Mesenteric fat pad (tissue), 1 donor: ENCODE measurements around the gene PMS1. TPM values are rescaled to one million over a fixed set of nuclear protein-coding genes. Genes with fewer than 3 reads are reported as not detected.
"Not testable (repeated sequence)": the region's sequence is repeated elsewhere in the genome, so short reads cannot be mapped to it uniquely, and the experiment has no call there.

Experiments used
- DNase-seq: peaks from one replicate; pipeline ENCODE4 v3.0.0-alpha.2; 2020; ENCODE audit warnings: low spot score
- total RNA-seq: library from RNA; stranded (reverse); fragmentation: NEBNext Ultra II Directional; extraction: Animal tissue kit (Norgen Biotek cat#: 25700); gene quantifications from one replicate; pipeline ENCODE4 v1.2.1, GENCODE V29; 2021
- donor health status: DM: yes; HTN: yes; CAD: no.

Gene PMS1
- total RNA-seq, 1 donor from 2014 or later = 25.6 TPM

DNA sequence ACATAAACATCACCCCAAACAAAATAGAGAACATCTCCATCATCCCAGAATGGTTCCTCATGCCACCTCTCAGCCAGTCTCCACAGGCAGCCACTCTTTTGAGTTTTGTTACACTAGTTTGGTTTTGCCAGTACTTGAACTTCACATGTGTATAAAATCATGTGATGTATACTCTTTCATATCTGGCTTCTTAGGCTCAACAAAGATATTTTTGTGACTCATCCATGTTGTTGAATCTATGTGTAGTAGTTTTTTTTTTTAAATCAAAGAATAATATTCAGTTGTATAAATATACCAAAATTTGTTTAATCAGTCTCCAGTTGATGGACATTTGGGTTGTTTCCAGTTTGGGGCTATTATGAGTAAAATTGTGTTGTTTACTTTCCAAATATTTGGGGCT is 75.9 kb downstream of the PMS1 start:
- DNase-seq = no peak

- DNase-seq = no peak
Measured at GRCh38 chr2:189862751-189863150, 78.5 kb downstream of the PMS1 start.

DNA sequence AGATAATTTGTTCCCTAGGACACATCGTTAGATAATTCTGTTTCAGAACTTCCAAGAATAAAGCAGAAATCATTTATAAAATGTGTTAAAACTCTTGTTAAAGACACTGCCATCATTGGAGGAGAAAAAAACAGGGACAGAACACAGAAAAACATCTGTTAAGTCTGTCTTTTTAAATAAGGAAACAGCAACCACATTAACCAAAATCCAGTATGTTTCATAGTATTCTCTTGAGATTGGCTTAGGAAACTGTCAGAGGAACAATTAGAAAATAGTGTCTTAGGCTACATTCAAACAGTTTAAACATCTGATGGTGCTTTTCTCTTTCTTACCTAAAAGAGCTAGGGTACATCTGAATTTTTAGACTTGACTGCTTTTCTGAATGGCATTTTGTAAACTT is 81.6 kb downstream of the PMS1 start:
- DNase-seq = no peak

GRCh38 chr2:189866296-189866695 is 82.0 kb downstream of the PMS1 start:
- no peak for DNase-seq

DNA sequence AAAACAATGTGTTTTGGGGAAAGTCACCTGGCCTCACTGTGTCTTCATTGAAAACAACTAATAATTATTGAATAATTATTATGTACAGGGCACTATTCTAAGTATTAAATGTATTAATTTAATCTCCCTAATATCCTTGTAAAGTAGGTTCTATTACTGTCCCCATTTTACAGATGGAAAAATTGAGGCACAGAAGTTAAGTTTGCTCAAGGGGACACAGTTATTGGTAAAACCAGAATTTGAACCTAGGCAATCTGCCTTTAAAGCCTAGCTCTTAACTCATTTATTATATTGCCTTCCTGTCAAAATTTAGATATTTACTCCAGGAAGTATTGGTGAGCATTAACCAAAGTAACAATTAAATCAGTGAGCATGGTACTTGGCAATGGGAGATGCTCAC is 84.6 kb downstream of the PMS1 start:
- no peak for DNase-seq

GRCh38 chr2:189870381-189871085 is 86.3 kb downstream of the PMS1 start:
- DNase-seq = no peak

GRCh38 chr2:189873696-189874095 is 89.4 kb downstream of the PMS1 start:
- no peak for DNase-seq

GRCh38 chr2:189874586-189875320 is 90.5 kb downstream of the PMS1 start:
- no peak for DNase-seq

GRCh38 chr2:189876271-189876670 is 92.0 kb downstream of the PMS1 start:
- no peak for DNase-seq

DNA sequence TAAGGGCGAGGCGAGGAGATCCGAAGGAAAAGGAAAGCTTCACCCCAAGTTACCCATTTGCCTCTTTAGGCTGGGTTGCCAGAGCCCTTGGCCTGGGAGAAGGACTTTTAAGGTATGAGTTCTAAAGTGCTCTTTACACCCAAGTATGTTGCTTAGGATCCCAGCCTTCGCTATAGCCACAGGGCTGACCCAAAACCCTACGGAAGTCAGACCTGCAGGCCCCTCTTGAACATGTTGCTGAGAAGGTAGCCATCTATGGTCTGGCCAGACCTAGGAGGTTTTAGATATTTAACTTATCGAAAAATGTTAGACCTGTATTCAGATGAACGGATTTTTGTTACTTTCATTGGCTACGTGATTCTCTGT is 95.4 kb downstream of the PMS1 start:
- DNase-seq = no peak

DNA sequence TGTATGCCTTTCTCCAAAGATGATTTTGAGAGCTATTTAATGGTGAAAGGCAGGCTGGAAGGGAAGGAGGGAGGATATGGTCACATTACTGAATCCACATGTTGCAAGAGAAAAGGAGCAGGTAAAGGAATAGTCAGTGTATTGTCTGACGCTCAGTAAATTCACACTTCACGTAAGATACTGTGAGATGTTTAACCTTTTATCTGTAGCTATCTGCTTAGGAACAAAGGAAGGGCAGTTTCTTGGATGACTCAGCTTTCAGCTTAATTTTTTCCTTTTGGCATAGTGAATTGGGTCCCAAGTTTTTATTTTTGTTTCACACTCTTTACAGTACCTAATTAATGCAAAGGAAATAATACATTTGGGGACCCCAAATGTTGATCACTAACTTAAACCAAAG is 96.2 kb downstream of the PMS1 start:
- no peak for DNase-seq

GRCh38 chr2:189880832-189881492 is 96.7 kb downstream of the PMS1 start:
- DNase-seq = no peak

DNA sequence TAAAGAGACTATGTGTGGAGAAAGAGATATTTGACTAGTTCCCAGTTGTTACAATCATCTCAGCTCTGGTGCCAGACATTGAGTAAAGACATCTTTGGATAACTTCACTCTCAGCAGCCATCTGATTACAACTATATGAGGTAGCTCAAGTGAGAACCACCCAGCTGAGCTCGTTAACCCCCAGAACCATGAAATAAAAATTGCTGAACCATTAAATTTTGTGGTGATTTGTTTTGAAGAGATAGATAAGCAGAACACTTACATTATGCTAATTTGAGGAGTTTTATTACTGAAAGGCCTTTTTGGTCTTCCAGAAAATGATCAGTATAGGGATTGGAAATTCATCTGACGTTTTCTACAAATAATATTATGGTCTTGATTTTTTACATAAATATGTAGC is 101.1 kb downstream of the PMS1 start:
- no peak for DNase-seq

DNA sequence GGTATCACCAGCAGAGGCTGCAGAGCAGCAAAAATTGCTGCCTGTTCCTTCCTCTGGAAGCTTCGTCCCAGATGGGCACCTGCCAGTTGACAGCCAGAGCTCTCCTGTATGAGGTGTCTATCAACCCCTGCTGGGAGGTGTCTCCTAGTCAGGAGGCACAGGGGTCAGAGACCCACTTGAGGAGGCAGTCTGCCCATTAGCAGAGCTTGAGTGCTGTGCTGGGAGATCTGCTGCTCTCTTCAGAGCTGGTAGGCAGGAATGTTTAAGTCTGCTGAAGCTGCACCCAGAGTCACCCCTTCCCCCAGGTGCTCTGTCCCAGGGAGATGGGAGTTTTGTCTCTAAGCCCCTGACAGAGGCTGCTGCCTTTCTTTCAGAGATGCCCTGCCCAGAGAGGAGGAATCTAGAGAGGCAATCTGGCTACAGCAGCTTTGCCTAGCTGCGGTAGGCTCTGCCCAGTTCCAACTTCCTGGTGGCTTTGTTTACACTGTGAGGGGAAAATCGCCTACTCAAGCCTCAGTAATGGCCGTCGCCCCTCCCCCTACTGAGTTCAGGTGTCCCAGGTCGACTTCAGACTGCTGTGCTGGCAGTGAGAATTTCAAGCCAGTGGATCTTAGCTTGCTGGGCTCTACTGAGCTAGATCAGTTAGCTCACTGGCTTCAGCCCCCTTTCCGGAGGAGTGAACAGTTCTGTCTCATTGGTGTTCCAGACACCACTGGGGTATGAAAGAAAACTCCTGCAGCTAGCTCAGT is 108.5 kb downstream of the PMS1 start:
- not testable (repeated sequence) for DNase-seq

DNA sequence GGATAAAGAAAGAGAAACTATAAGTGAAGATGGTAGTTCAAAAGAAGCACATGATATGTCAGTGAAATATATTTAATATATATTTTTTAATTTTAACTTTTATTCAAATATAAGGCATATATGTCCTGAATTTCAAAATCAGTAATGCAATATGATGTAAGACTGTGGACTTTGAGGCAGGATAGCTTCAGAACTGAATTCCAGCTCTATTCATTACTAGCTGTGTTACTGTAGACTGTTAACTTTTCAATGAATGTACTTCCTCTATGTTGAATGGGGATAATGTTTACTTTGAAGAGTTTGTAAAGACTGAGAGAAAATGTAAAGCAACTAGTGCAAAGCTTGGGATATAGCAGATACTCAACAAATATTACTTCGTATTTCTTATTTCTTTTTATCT is 112.6 kb downstream of the PMS1 start:
- DNase-seq = no peak

DNA sequence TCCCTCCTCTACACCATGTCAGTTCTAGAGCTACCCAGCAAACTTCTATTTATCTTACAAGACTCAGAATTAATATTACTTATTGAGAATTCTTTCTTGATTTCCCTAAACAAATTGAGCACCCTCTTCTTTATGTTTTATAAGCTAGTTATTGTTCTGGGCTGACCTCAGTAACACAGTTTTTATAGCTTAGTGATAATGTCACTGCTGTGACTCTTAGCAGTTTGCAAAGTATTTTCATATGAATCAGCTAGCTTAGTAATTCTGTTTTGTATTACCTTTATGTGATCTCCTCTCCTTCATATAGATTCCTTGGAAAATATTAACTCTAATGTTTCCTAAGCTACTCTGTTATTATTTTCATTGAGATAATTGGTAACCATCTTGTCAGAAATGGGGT is 114.9 kb downstream of the PMS1 start:
- no peak for DNase-seq

- no peak for DNase-seq
Measured at GRCh38 chr2:189900726-189901125, 116.5 kb downstream of the PMS1 start.

- DNase-seq = no peak
Measured at GRCh38 chr2:189901664-189902063, 117.4 kb downstream of the PMS1 start.

GRCh38 chr2:189913821-189914220 is 129.6 kb downstream of the PMS1 start:
- DNase-seq = no peak

DNA sequence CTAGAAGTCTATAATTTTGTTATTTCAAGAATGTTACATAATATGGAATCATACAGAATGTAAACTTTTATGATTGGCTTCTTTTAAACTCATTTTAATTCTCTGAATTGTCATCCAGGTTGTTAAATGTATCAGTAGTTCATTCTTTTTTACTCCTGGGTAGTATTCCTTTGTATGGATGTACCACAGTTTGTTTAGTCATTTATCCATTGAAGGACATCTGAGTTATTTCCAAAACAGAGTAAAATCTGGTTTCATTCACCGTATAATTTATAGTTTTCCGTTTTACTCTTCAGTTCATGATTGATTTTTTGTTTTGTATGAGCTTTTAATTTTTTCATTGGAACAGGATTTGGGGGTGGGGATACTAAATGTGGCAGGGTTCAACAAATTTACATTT is 132.4 kb downstream of the PMS1 start:
- DNase-seq = no peak
